Measurements from ENCODE around the gene REEP6. TPM values are rescaled to one million over a fixed set of nuclear protein-coding genes. Genes with fewer than 3 reads are reported as not detected.

REEP6 gene
- total RNA-seq, 1 experiment from 2014 or later, result 10.5 TPM

DNA sequence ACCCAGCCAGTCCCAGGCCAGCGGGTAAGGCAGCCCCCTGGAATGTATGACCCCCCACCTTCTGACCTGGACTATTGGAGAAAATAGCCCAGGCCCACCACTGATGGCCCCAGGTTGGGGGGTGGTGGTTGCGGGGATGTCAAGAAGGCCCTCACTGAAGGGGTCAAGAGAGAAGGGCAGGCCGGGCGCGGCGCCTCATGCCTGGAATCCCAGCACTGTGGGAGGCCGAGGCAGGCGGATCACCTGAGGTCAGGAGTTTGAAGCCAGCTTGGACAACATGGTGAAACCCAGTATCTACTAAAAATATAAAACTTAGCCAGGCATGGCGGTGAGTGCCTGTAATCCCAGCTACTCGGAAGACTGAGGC, 23.3 kb downstream of the REEP6 start:
- Histone ChIP-seq H3K9me3 (ENCODE audit: control insufficient read depth, low read depth, low read length) (no peaks in the 10 kb centered on the region), H3K9ac (ENCODE audit: extremely low read depth, insufficient read length, low read length) (no peak overlapping the region), H3K4ac (ENCODE audit: low read depth, low read length) (no peak overlapping the region), H3K56ac (ENCODE audit: insufficient read length, low read depth, low read length) (no peak overlapping the region), H4K5ac (ENCODE audit: insufficient read length, low read depth, low read length) (no peak overlapping the region), H2BK20ac (ENCODE audit: low read depth, low read length, poor library complexity, severe bottlenecking) (no peak overlapping the region), H2AK5ac (ENCODE audit: insufficient read length, low read length) (no peak overlapping the region), H2BK12ac (ENCODE audit: insufficient read length, low read depth, low read length) (no peak overlapping the region), H3K18ac (ENCODE audit: insufficient read length, low read depth, low read length) (no peak overlapping the region), H3K23me2 (ENCODE audit: insufficient read length, low read depth, low read length, poor library complexity, severe bottlenecking) (no peaks in the 10 kb centered on the region), H3K27me3 (ENCODE audit: insufficient read depth, low read length) (no peaks in the 10 kb centered on the region), H3K14ac (ENCODE audit: insufficient read depth, low read length) (no peak overlapping the region), H3T11ph (ENCODE audit: low read length) (no peak overlapping the region), H4K8ac (replicated peaks; ENCODE audit: insufficient read length, low read depth, low read length) (no peak overlapping the region), H2BK15ac (ENCODE audit: low read depth, low read length) (no peak overlapping the region), H4K20me1 (ENCODE audit: control insufficient read depth, insufficient read depth, insufficient read length) (no peaks in the 10 kb centered on the region), H3K4me1 (ENCODE audit: insufficient read depth, low read length) (no peaks in the 10 kb centered on the region), H2AFZ (ENCODE audit: low read length) (no peak overlapping the region), H3K4me2 (ENCODE audit: insufficient read depth, insufficient read length, low read length) (no peak overlapping the region), H4K91ac (ENCODE audit: insufficient read length, low read depth, low read length) (no peak overlapping the region), H3K79me2 (ENCODE audit: insufficient read depth, low read length) (no peaks in the 10 kb centered on the region), H2BK5ac (ENCODE audit: insufficient read length, low read length) (no peak overlapping the region), H3K79me1 (ENCODE audit: insufficient read depth, low read depth, low read length, poor library complexity, severe bottlenecking) (no peaks in the 10 kb centered on the region), H3K27ac (ENCODE audit: insufficient read length, low read depth, low read length) (no peak overlapping the region), H3K23ac (ENCODE audit: insufficient read length, low read depth, low read length) (no peak overlapping the region), H2BK120ac (ENCODE audit: low read depth, low read length, poor library complexity, severe bottlenecking) (no peak overlapping the region)
- Mint-ChIP-seq H3K27ac (no peak overlapping the region), H3K4me3 (no peak overlapping the region), H3K4me1 (peaks cover 12 to 14% of the 10 kb centered on the region in 2 experiments), H3K27me3 (ENCODE audit: low read depth) (peaks cover 77% of the 10 kb centered on the region), H3K9me3 (peaks cover 0 to 8% of the 10 kb centered on the region in 2 experiments; a peak in 1 of 5 replicates), H3K36me3 (ENCODE audit: insufficient read depth in 1 of 3, low read depth in 3 of 3) (no peaks in the 10 kb centered on the region)
- WGBS (ENCODE audit: extremely low coverage, insufficient read length, low lambda C conversion rate), result no CpG with 5 or more reads among the region's 10 CpGs
- no peak for DNase-seq
- TF ChIP-seq, protein P1, sequence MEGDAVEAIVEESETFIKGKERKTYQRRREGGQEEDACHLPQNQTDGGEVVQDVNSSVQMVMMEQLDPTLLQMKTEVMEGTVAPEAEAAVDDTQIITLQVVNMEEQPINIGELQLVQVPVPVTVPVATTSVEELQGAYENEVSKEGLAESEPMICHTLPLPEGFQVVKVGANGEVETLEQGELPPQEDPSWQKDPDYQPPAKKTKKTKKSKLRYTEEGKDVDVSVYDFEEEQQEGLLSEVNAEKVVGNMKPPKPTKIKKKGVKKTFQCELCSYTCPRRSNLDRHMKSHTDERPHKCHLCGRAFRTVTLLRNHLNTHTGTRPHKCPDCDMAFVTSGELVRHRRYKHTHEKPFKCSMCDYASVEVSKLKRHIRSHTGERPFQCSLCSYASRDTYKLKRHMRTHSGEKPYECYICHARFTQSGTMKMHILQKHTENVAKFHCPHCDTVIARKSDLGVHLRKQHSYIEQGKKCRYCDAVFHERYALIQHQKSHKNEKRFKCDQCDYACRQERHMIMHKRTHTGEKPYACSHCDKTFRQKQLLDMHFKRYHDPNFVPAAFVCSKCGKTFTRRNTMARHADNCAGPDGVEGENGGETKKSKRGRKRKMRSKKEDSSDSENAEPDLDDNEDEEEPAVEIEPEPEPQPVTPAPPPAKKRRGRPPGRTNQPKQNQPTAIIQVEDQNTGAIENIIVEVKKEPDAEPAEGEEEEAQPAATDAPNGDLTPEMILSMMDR (conservative IDR thresholded peaks at IDR 0.05), result no peak
